GM23248 (cell line): ENCODE data around the gene RPS17. TPM values are rescaled to one million over a fixed set of nuclear protein-coding genes. Genes with fewer than 3 reads are reported as not detected.

ENCODE experiments used
- DNase-seq: peaks from one replicate; pipeline ENCODE4 v3.0.0-alpha.2; 2015
- H2AFZ ChIP-seq: fragments of 200-600 bp; sonication (generic); 2 replicates; pipeline ENCODE4 v1.6.1; 2016; ENCODE audit warnings: antibody characterized with exemption
- H3F3A ChIP-seq: fragments of 200-600 bp; sonication (generic); 2 replicates; pipeline ENCODE4 v1.6.1; 2016; ENCODE audit warnings: mild to moderate bottlenecking, antibody characterized with exemption, mixed run types; ENCODE audit not compliant: insufficient read depth
- H3K27ac ChIP-seq: fragments of 200-600 bp; sonication (generic); 2 replicates; pipeline ENCODE4 v1.5.1; 2016; ENCODE audit warnings: mild to moderate bottlenecking
- H3K27me3 ChIP-seq: fragments of 200-600 bp; sonication (generic); replicated peaks from 2 replicates; pipeline ENCODE4 v1.6.1; 2016; ENCODE audit warnings: mild to moderate bottlenecking; ENCODE audit not compliant: insufficient read depth
- H3K36me3 ChIP-seq: fragments of 200-600 bp; sonication (generic); 2 replicates; pipeline ENCODE4 v1.6.1; 2016; ENCODE audit warnings: low read depth, mild to moderate bottlenecking
- H3K4me1 ChIP-seq: fragments of 200-600 bp; sonication (generic); 2 replicates; pipeline ENCODE4 v1.6.1; 2016; ENCODE audit warnings: mild to moderate bottlenecking; ENCODE audit not compliant: insufficient read depth
- H3K4me2 ChIP-seq: fragments of 200-600 bp; sonication (generic); one replicate; pipeline ENCODE4 v1.6.1; 2016; ENCODE audit warnings: mild to moderate bottlenecking; ENCODE audit not compliant: unreplicated experiment
- H3K4me3 ChIP-seq: fragments of 200-600 bp; sonication (generic); 2 replicates; pipeline ENCODE4 v1.5.1; 2016; ENCODE audit warnings: mild to moderate bottlenecking
- H3K79me2 ChIP-seq: fragments of 200-600 bp; sonication (generic); 2 replicates; pipeline ENCODE4 v1.6.1; 2016; ENCODE audit warnings: mild to moderate bottlenecking; ENCODE audit not compliant: insufficient read depth
- H3K9ac ChIP-seq: fragments of 200-600 bp; sonication (generic); 2 replicates; pipeline ENCODE4 v1.6.1; 2016; ENCODE audit warnings: mild to moderate bottlenecking
- H3K9me2 ChIP-seq: fragments of 200-600 bp; sonication (generic); 2 replicates; pipeline ENCODE4 v1.6.1; 2016; ENCODE audit warnings: mixed run types, mild to moderate bottlenecking, moderate library complexity; ENCODE audit not compliant: insufficient read depth
- H3K9me3 ChIP-seq: fragments of 200-600 bp; sonication (generic); one replicate; pipeline ENCODE4 v1.6.1; 2017; ENCODE audit warnings: low read depth
- H4K20me1 ChIP-seq: fragments of 200-600 bp; sonication (generic); 2 replicates; pipeline ENCODE4 v1.6.0; 2016; ENCODE audit not compliant: insufficient read depth
- EZH2 ChIP-seq: fragments of 200-600 bp; sonication (generic); IDR thresholded peaks from 2 replicates; pipeline ENCODE4 v1.6.1; 2018; ENCODE audit warnings: antibody characterized with exemption, mild to moderate bottlenecking; ENCODE audit not compliant: insufficient read depth, poor library complexity, severe bottlenecking
- EZH2phosphoT487 ChIP-seq: fragments of 200-600 bp; sonication (generic); IDR thresholded peaks from 2 replicates; pipeline ENCODE4 v1.6.1; 2018; ENCODE audit warnings: antibody characterized with exemption, moderate library complexity, mild to moderate bottlenecking, low read depth; ENCODE audit not compliant: insufficient read depth
- WGBS, 2 experiments: methylation state at CpG; one replicate each; pipeline ENCODE4 v1.1.6; 2015 to 2017; ENCODE audit warnings: low lambda C conversion rate in 2 of 2, low coverage in 1 of 2; ENCODE audit errors: missing lambda C conversion rate in 2 of 2; 5-methylcytosine and 5-hydroxymethylcytosine counted together
- in situ Hi-C: fragments of 300-500 bp; cut with MboI; formaldehyde crosslinking; loops from 2 replicates; pipeline ENCODE4 v1.15.0; 2020
- polyA plus RNA-seq: library from polyadenylated mRNA; unstranded; fragments of >200 nt; fragmentation: Nextera tagmentation; extraction: Ambion mirVana; gene quantifications from 2 replicates; pipeline ENCODE4 v1.2.1, GENCODE V29; 2016
- total RNA-seq: library from RNA; depleted of rRNA; stranded (reverse); fragments of >200 nt; shearing (Covaris generic); gene quantifications from 2 replicates; pipeline ENCODE4 v1.2.3, GENCODE V29; 2014

The RPS17 gene
- total and polyA plus RNA-seq, 2 experiments from 2014 or later = 553 to 1,721 TPM

- H3K9me3 ChIP-seq = no peaks in the 10 kb centered on the region
- H3K4me1 ChIP-seq = peaks cover 26% of the 10 kb centered on the region
- no peaks in the 10 kb centered on the region for H3K27me3 ChIP-seq
- peak overlapping the region; percentile 71 for H3K4me3 ChIP-seq
- no peaks in the 10 kb centered on the region for H3K79me2 ChIP-seq
- peak overlapping the region; percentile 86 for H2AFZ ChIP-seq
- H3K27ac ChIP-seq = peak overlapping the region; percentile 89
- H3K4me2 ChIP-seq = peak overlapping the region; percentile 87
- no peaks in the 10 kb centered on the region for H3K36me3 ChIP-seq
- peak; percentile 84 for DNase-seq
- peaks cover 10% of the 10 kb centered on the region for H3F3A ChIP-seq
- no peak for TF ChIP-seq EZH2
- TF ChIP-seq EZH2phosphoT487 = no peak
- 8% methylated on average over 7 of the region's 7 CpGs for WGBS, 2 experiments
- in situ Hi-C loops = no loop called here
- H3K9me2 ChIP-seq = no peaks in the 10 kb centered on the region
- H4K20me1 ChIP-seq = no peaks in the 10 kb centered on the region
- H3K9ac ChIP-seq = peak overlapping the region; percentile 82
Observed at GRCh38 chr15:82570721-82571508, 30.7 kb upstream of the RPS17 start.

GRCh38 chr15:82569834-82570233, 29.6 kb upstream of the RPS17 start:
- Histone ChIP-seq H3K36me3 (no peaks in the 10 kb centered on the region), H3K27ac (no peak overlapping the region), H3K27me3 (no peaks in the 10 kb centered on the region), H3F3A (peaks cover 10% of the 10 kb centered on the region), H3K4me3 (no peak overlapping the region), H3K9me2 (no peaks in the 10 kb centered on the region), H3K4me1 (peaks cover 26% of the 10 kb centered on the region), H3K4me2 (no peak overlapping the region), H2AFZ (no peak overlapping the region), H3K9me3 (no peaks in the 10 kb centered on the region), H3K79me2 (no peaks in the 10 kb centered on the region), H3K9ac (no peak overlapping the region), H4K20me1 (no peaks in the 10 kb centered on the region)
- 71 to 86% methylated on average over 4 of the region's 4 CpGs for WGBS, 2 experiments
- in situ Hi-C loops = no loop called here
- no peak for DNase-seq
- TF ChIP-seq EZH2phosphoT487 (no peak), EZH2 (no peak)

- H3K4me2 ChIP-seq = no peak overlapping the region
- no peaks in the 10 kb centered on the region for H3K36me3 ChIP-seq
- H3F3A ChIP-seq = peaks cover 10% of the 10 kb centered on the region
- no peak overlapping the region for H3K9ac ChIP-seq
- no peaks in the 10 kb centered on the region for H3K27me3 ChIP-seq
- peaks cover 26% of the 10 kb centered on the region for H3K4me1 ChIP-seq
- no peak overlapping the region for H3K4me3 ChIP-seq
- H4K20me1 ChIP-seq = no peaks in the 10 kb centered on the region
- H3K9me3 ChIP-seq = no peaks in the 10 kb centered on the region
- in situ Hi-C loops = no loop called here
- no peak overlapping the region for H2AFZ ChIP-seq
- TF ChIP-seq EZH2phosphoT487 (no peak), EZH2 (no peak)
- H3K79me2 ChIP-seq = no peaks in the 10 kb centered on the region
- DNase-seq = no peak
- WGBS, 2 experiments = 94 to 97% methylated on average over 5 of the region's 5 CpGs
- no peak overlapping the region for H3K27ac ChIP-seq
- H3K9me2 ChIP-seq = no peaks in the 10 kb centered on the region
Observed at GRCh38 chr15:82568986-82569385, 28.7 kb upstream of the RPS17 start.

GRCh38 chr15:82567661-82568060, 27.4 kb upstream of the RPS17 start:
- H3K4me2 ChIP-seq = no peak overlapping the region
- H3K79me2 ChIP-seq = no peaks in the 10 kb centered on the region
- H3F3A ChIP-seq = peaks cover 10% of the 10 kb centered on the region
- no peaks in the 10 kb centered on the region for H3K36me3 ChIP-seq
- peaks cover 26% of the 10 kb centered on the region for H3K4me1 ChIP-seq
- DNase-seq = no peak
- in situ Hi-C loops = no loop called here
- no peak overlapping the region for H3K4me3 ChIP-seq
- 93 to 100% methylated on average over 2 of the region's 2 CpGs for WGBS, 2 experiments
- H3K27ac ChIP-seq = no peak overlapping the region
- no peak for TF ChIP-seq EZH2
- no peak for TF ChIP-seq EZH2phosphoT487
- no peaks in the 10 kb centered on the region for H3K9me2 ChIP-seq
- H3K27me3 ChIP-seq = no peaks in the 10 kb centered on the region
- H3K9me3 ChIP-seq = no peaks in the 10 kb centered on the region
- no peak overlapping the region for H2AFZ ChIP-seq
- no peaks in the 10 kb centered on the region for H4K20me1 ChIP-seq
- no peak overlapping the region for H3K9ac ChIP-seq
